Mesenchymal stem cell (in vitro differentiated cells and primary cell): Measurements from ENCODE around the gene UBE2Q1.

Experiments used
- DNase-seq: peaks from one replicate; pipeline ENCODE4 v3.0.0-alpha.2; 2013
- H2AFZ ChIP-seq: one replicate; pipeline ENCODE4 v1.6.1; 2013; ENCODE audit warnings: low read depth, mild to moderate bottlenecking, control low read depth, inconsistent platforms, low read length, moderate library complexity
- H2AK5ac ChIP-seq: 2 replicates; pipeline ENCODE4 v1.6.1; 2013; ENCODE audit warnings: low read length, moderate library complexity, mild to moderate bottlenecking, inconsistent platforms; ENCODE audit not compliant: severe bottlenecking
- H2BK120ac ChIP-seq: one replicate; pipeline ENCODE4 v1.6.1; 2013; ENCODE audit warnings: low read depth, mild to moderate bottlenecking, inconsistent platforms, low read length, moderate library complexity
- H2BK12ac ChIP-seq, 2 experiments: one replicate each; pipeline ENCODE4 v1.6.1; 2013; ENCODE audit warnings: inconsistent platforms in 2 of 2, low read length in 2 of 2, mild to moderate bottlenecking in 2 of 2, moderate library complexity in 2 of 2, control low read depth in 1 of 2
- H2BK15ac ChIP-seq: one replicate; pipeline ENCODE4 v1.6.1; 2013; ENCODE audit warnings: mild to moderate bottlenecking, low read depth, inconsistent platforms; ENCODE audit not compliant: poor library complexity, severe bottlenecking
- H2BK5ac ChIP-seq: 2 replicates; pipeline ENCODE4 v1.6.1; 2013; ENCODE audit warnings: low read depth, mild to moderate bottlenecking, low read length, control low read depth, inconsistent platforms; ENCODE audit not compliant: poor library complexity, severe bottlenecking
- H3K14ac ChIP-seq, 2 experiments: one replicate each; pipeline ENCODE4 v1.6.1; 2013; ENCODE audit warnings: inconsistent platforms in 2 of 2, low read length in 2 of 2, control low read depth in 1 of 2, mild to moderate bottlenecking in 1 of 2, moderate library complexity in 1 of 2
- H3K18ac ChIP-seq, 2 experiments: one replicate each; pipeline ENCODE4 v1.6.1; 2013; ENCODE audit warnings: inconsistent platforms in 2 of 2, low read length in 2 of 2, control low read depth in 1 of 2, low read depth in 1 of 2, mild to moderate bottlenecking in 1 of 2
- H3K23ac ChIP-seq, 2 experiments: one replicate each; pipeline ENCODE4 v1.6.1; 2013; ENCODE audit warnings: inconsistent platforms in 2 of 2, low read length in 2 of 2, mild to moderate bottlenecking in 2 of 2, moderate library complexity in 2 of 2, control low read depth in 1 of 2
- H3K27ac ChIP-seq: 2 replicates; pipeline ENCODE4 v1.5.1; 2013; ENCODE audit warnings: mild to moderate bottlenecking, moderate library complexity, low read length, control low read depth, inconsistent platforms; ENCODE audit not compliant: poor library complexity, severe bottlenecking
- H3K27me3 ChIP-seq, 2 experiments: 2 replicates each; pipeline versions ENCODE4 v1.6.1 to v1.7.0; 2013; ENCODE audit warnings: low read length in 2 of 2, mild to moderate bottlenecking in 2 of 2, moderate library complexity in 2 of 2, control low read depth in 1 of 2, inconsistent platforms in 1 of 2; ENCODE audit not compliant: control insufficient read depth in 1 of 2, insufficient read depth in 1 of 2
- H3K36me3 ChIP-seq, 2 experiments: 2 replicates each; pipeline versions ENCODE4 v1.6.1 to v1.7.0; 2013; ENCODE audit warnings: low read length in 2 of 2, control low read depth in 1 of 2, inconsistent platforms in 1 of 2, low read depth in 1 of 2, mild to moderate bottlenecking in 1 of 2; ENCODE audit not compliant: insufficient read depth in 2 of 2, control insufficient read depth in 1 of 2
- H3K4ac ChIP-seq, 2 experiments: one replicate each; pipeline ENCODE4 v1.6.1; 2013; ENCODE audit warnings: inconsistent platforms in 2 of 2, low read length in 2 of 2, mild to moderate bottlenecking in 2 of 2, moderate library complexity in 2 of 2, control low read depth in 1 of 2, low read depth in 1 of 2
- H3K4me1 ChIP-seq: 2 replicates; pipeline ENCODE4 v1.6.1; 2013; ENCODE audit warnings: low read depth, low read length, control low read depth; ENCODE audit not compliant: control insufficient read depth, insufficient read depth
- H3K4me2 ChIP-seq: 2 replicates; pipeline ENCODE4 v1.6.1; 2013; ENCODE audit warnings: low read length, mild to moderate bottlenecking, inconsistent platforms; ENCODE audit not compliant: poor library complexity, severe bottlenecking
- H3K4me3 ChIP-seq, 2 experiments: 2 replicates each; pipeline versions ENCODE4 v1.5.1 to v1.7.0; 2013; ENCODE audit warnings: low read length in 2 of 2, mild to moderate bottlenecking in 2 of 2, control low read depth in 1 of 2, low read depth in 1 of 2; ENCODE audit not compliant: insufficient read depth in 1 of 2
- H3K79me1 ChIP-seq: replicated peaks from 2 replicates; pipeline ENCODE4 v1.6.1; 2013; ENCODE audit warnings: mild to moderate bottlenecking, control low read depth, low read length, inconsistent platforms; ENCODE audit not compliant: poor library complexity, severe bottlenecking
- H3K9ac ChIP-seq: 2 replicates; pipeline ENCODE4 v1.7.0; 2013; ENCODE audit warnings: mild to moderate bottlenecking, low read length, moderate library complexity
- H3K9me3 ChIP-seq: 2 replicates; pipeline ENCODE4 v1.7.0; 2013; ENCODE audit warnings: mild to moderate bottlenecking, low read length; ENCODE audit not compliant: control insufficient read depth
- H4K8ac ChIP-seq: one replicate; pipeline ENCODE4 v1.6.1; 2013; ENCODE audit warnings: inconsistent platforms, mild to moderate bottlenecking, low read length, moderate library complexity
- H4K91ac ChIP-seq: one replicate; pipeline ENCODE4 v1.6.1; 2013; ENCODE audit warnings: mild to moderate bottlenecking, low read length, inconsistent platforms
- WGBS: methylation state at CpG from one replicate; pipeline ENCODE4 v1.1.7; 2013; ENCODE audit warnings: mixed read lengths; 5-methylcytosine and 5-hydroxymethylcytosine counted together

The UBE2Q1 gene

DNA sequence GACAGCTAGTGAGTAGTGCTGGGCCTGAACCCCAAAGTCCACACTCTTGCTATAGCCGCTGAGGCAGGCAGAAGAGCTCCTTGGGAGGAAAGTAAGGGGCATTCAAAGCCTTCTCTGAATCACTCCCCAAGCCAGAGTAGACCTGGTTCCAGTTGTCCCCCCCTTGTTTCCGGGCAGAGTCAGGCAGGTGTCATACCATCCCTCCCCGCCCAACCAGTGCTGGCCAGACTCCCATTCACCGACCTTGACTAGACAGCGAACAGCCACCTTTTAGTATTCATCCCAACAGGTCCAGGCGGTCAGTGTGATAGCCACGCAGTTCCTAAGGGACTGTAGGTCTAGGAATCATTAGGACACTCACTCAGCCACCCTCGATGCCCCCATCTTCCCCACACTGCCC is 20.9 kb upstream of the UBE2Q1 start:
- Histone ChIP-seq H2BK5ac (no peak overlapping the region), H3K4me3 (no peak overlapping the region), H3K18ac (no peak overlapping the region), H3K9me3 (no peaks in the 10 kb centered on the region), H2BK12ac (no peak overlapping the region), H3K4me1 (peaks cover 4% of the 10 kb centered on the region), H3K27me3 (no peaks in the 10 kb centered on the region), H2AFZ (no peak overlapping the region), H3K36me3 (peaks cover 67 to 68% of the 10 kb centered on the region in 2 experiments), H3K4me2 (no peak overlapping the region), H4K8ac (no peak overlapping the region), H3K79me1 (peaks cover 5% of the 10 kb centered on the region), H4K91ac (no peak overlapping the region), H2BK120ac (no peak overlapping the region), H2BK15ac (no peak overlapping the region), H2AK5ac (no peak overlapping the region), H3K23ac (no peak overlapping the region), H3K14ac (no peak overlapping the region), H3K9ac (no peak overlapping the region), H3K4ac (no peak overlapping the region), H3K27ac (no peak overlapping the region)
- 95% methylated on average over 7 of the region's 8 CpGs for WGBS
- DNase-seq = no peak

DNA sequence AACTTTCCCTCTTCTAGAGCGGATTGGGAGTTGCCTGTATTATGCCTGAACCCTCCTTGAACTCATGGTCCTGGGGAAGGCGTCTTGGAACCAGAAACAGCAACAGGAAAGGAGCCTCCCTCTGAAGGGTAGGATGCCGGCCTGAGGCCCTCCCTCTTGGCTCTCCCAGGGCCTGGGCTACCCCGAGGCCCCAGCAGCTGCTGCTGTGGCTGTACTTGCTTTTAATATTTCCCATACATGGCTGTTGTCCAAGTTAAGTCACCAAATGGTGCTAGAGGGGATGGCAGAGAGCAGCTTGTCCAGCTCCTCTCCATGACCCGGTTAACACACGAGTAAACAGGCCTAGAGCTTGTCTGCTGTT is 19.6 kb upstream of the UBE2Q1 start:
- Histone ChIP-seq H3K36me3 (peaks cover 55 to 60% of the 10 kb centered on the region in 2 experiments), H2BK5ac (no peak overlapping the region), H2AK5ac (no peak overlapping the region), H3K9ac (no peak overlapping the region), H4K8ac (no peak overlapping the region), H3K4me1 (peaks cover 2% of the 10 kb centered on the region), H3K4ac (no peak overlapping the region), H3K27ac (no peak overlapping the region), H3K27me3 (peaks cover 1 to 4% of the 10 kb centered on the region in 2 experiments), H3K79me1 (peaks cover 5% of the 10 kb centered on the region), H2AFZ (no peak overlapping the region), H3K18ac (no peak overlapping the region), H2BK12ac (no peak overlapping the region), H3K4me3 (no peak overlapping the region), H2BK15ac (no peak overlapping the region), H2BK120ac (no peak overlapping the region), H3K23ac (no peak overlapping the region), H3K14ac (no peak overlapping the region), H3K4me2 (no peak overlapping the region), H3K9me3 (no peaks in the 10 kb centered on the region), H4K91ac (no peak overlapping the region)
- no peak for DNase-seq
- 95% methylated on average over 6 of the region's 6 CpGs for WGBS

- no peak overlapping the region for H2AFZ ChIP-seq
- H2AK5ac ChIP-seq = no peak overlapping the region
- no peak overlapping the region for H2BK15ac ChIP-seq
- H3K23ac ChIP-seq = no peak overlapping the region
- peaks cover 2% of the 10 kb centered on the region for H3K79me1 ChIP-seq
- no peak overlapping the region for H3K9ac ChIP-seq
- no peak overlapping the region for H2BK5ac ChIP-seq
- peaks cover 49 to 55% of the 10 kb centered on the region in 2 experiments for H3K36me3 ChIP-seq
- no peak overlapping the region for H3K27ac ChIP-seq
- H3K4me1 ChIP-seq = no peaks in the 10 kb centered on the region
- no peak overlapping the region for H3K14ac ChIP-seq
- 89% methylated on average over 7 of the region's 7 CpGs for WGBS
- no peaks in the 10 kb centered on the region for H3K9me3 ChIP-seq
- no peak overlapping the region for H4K8ac ChIP-seq
- H3K4me3 ChIP-seq = no peak overlapping the region
- peaks cover 5 to 9% of the 10 kb centered on the region in 2 experiments for H3K27me3 ChIP-seq
- no peak overlapping the region for H4K91ac ChIP-seq
- H3K4ac ChIP-seq = no peak overlapping the region
- H2BK12ac ChIP-seq = no peak overlapping the region
- no peak for DNase-seq
- no peak overlapping the region for H2BK120ac ChIP-seq
- no peak overlapping the region for H3K18ac ChIP-seq
- no peak overlapping the region for H3K4me2 ChIP-seq
Observed at GRCh38 chr1:154577346-154578057, 19.0 kb upstream of the UBE2Q1 start.

GRCh38 chr1:154575951-154576566 is 17.6 kb upstream of the UBE2Q1 start:
- Histone ChIP-seq H3K79me1 (no peaks in the 10 kb centered on the region), H3K36me3 (peaks cover 36 to 45% of the 10 kb centered on the region in 2 experiments), H3K14ac (no peak overlapping the region), H3K4ac (no peak overlapping the region), H3K27me3 (peaks cover 5 to 14% of the 10 kb centered on the region in 2 experiments), H3K9ac (no peak overlapping the region), H2AK5ac (no peak overlapping the region), H2BK15ac (no peak overlapping the region), H3K4me2 (no peak overlapping the region), H4K91ac (no peak overlapping the region), H3K4me1 (no peaks in the 10 kb centered on the region), H3K23ac (no peak overlapping the region), H3K9me3 (no peaks in the 10 kb centered on the region), H3K27ac (no peak overlapping the region), H2BK5ac (no peak overlapping the region), H3K4me3 (no peak overlapping the region), H3K18ac (no peak overlapping the region), H2BK12ac (no peak overlapping the region), H2BK120ac (no peak overlapping the region), H4K8ac (no peak overlapping the region), H2AFZ (no peak overlapping the region)
- no peak for DNase-seq
- 96% methylated on average over 7 of the region's 8 CpGs for WGBS
